ENCODE measurements around the gene EREG. TPM values are rescaled to one million over a fixed set of nuclear protein-coding genes. Genes with fewer than 3 reads are reported as not detected.

EREG gene
- total and polyA plus RNA-seq, 10 of the 15 experiments (the other 5 are each of a cell fraction or from before 2014, with no cell fraction given), result not detected

GRCh38 chr4:74315376-74315775 lies 49.6 kb upstream of the EREG start:
- CTCF ChIA-PET, result interaction anchor here (0.5 to 7.1 kb wide), 4 partner anchors 85 to 361 kb away, joined by 3 to 55 read pairs (median 12); no protein-coding TSS in a partner anchor
- in situ Hi-C loops (cut with MboI) (no loop called here), intact Hi-C loops (cut with micrococcal nuclease; ENCODE audit: unreplicated experiment) (no loop called here)

GRCh38 chr4:74316397-74316796 lies 48.5 kb upstream of the EREG start:
- Histone ChIP-seq H4K20me1 (ENCODE audit: control insufficient read depth, insufficient read depth) (no peaks in the 10 kb centered on the region), H2AFZ (ENCODE audit: control insufficient read depth, low read depth, low read length) (no peak overlapping the region), H3K9ac (ENCODE audit: control insufficient read depth, insufficient read depth, low read length) (no peak overlapping the region), H3K9me3 (replicated peaks; ENCODE audit: control insufficient read depth, insufficient read depth, low read length) (no peaks in the 10 kb centered on the region), H3K4me2 (ENCODE audit: control insufficient read depth, insufficient read depth) (no peak overlapping the region), H3K79me2 (ENCODE audit: control insufficient read depth, insufficient read depth, low read length) (no peaks in the 10 kb centered on the region), H3K27ac (ENCODE audit: control insufficient read depth, insufficient read depth) (no peak overlapping the region), H3K4me3 (no peak overlapping the region), H3K4me1 (ENCODE audit: control insufficient read depth, insufficient read depth, low read length) (peaks cover 9% of the 10 kb centered on the region), H3K27me3 (replicated peaks in 1 of 2; ENCODE audit: control insufficient read depth in 2 of 2, insufficient read depth in 2 of 2, low read length in 1 of 2) (no peaks in the 10 kb centered on the region), H3K36me3 (ENCODE audit: control insufficient read depth in 2 of 2, insufficient read depth in 2 of 2, low read length in 1 of 2) (no peaks in the 10 kb centered on the region)
- ChIA-PET RAD21 (ENCODE audit: unreplicated experiment) (interaction anchor here (0.7 to 2.0 kb wide), 3 partner anchors 10 to 136 kb away, joined by 3 to 7 read pairs (median 6); no protein-coding TSS in a partner anchor), CTCF (interaction anchor here (0.6 to 7.1 kb wide), 4 partner anchors 88 to 360 kb away, joined by 3 to 55 read pairs (median 12); no protein-coding TSS in a partner anchor), SMC1A (ENCODE audit: uncharacterized antibody, unreplicated experiment) (interaction anchor here (0.6 to 3.2 kb wide), 4 partner anchors 88 to 751 kb away, joined by 3 to 13 read pairs (median 5); no protein-coding TSS in a partner anchor), POLR2A (no interaction called here)
- intact Hi-C loops (cut with micrococcal nuclease; ENCODE audit: unreplicated experiment), result no loop called here
- ATAC-seq, result no peak
- FAIRE-seq, result no peak
- BruUV-seq (replicated peaks), result no TSS peak
- no peak for TF ChIP-seq TCF3 (IDR thresholded peaks at IDR 0.05; ENCODE audit: borderline replicate concordance, insufficient read depth, low read depth, low read length)
- TF ChIP-seq SUPT20H (IDR thresholded peaks at IDR 0.05; ENCODE audit: borderline replicate concordance, control insufficient read depth, low read depth, low read length), result no peak
- TF ChIP-seq USF2 (IDR thresholded peaks at IDR 0.05; ENCODE audit: borderline replicate concordance, low read depth, low read length), result no peak
- no peak for DNase-seq (ENCODE audit: low read depth, low spot score)
- 66% methylated on average over 2 of the region's 2 CpGs for WGBS (ENCODE audit: insufficient coverage, insufficient replicate concordance, low lambda C conversion rate, missing lambda C conversion rate)
- in situ Hi-C loops (cut with MboI), result no loop called here

More at GRCh38 chr4:74315376-74315775, 49.6 kb upstream of the EREG start:
- H3K27ac ChIP-seq (ENCODE audit: control insufficient read depth, insufficient read depth), result no peak overlapping the region
- TF ChIP-seq RAD51 (IDR thresholded peaks at IDR 0.05), result no peak
- no peak for TF ChIP-seq HDAC6 (IDR thresholded peaks at IDR 0.05; ENCODE audit: unreplicated experiment)
- ChIA-PET POLR2A (no interaction called here), SMC1A (ENCODE audit: uncharacterized antibody, unreplicated experiment) (interaction anchor here (0.7 to 1.2 kb wide), 3 partner anchors 127 to 1355 kb away, joined by 3 to 5 read pairs (median 4); no protein-coding TSS in a partner anchor), RAD21 (ENCODE audit: unreplicated experiment) (interaction anchor here (2.0 kb wide), 1 partner anchor 126 kb away, joined by 6 read pairs; no protein-coding TSS in a partner anchor)
- no TSS peak for BruUV-seq (replicated peaks)
- ATAC-seq (no peak), FAIRE-seq (no peak), DNase-seq (ENCODE audit: low read depth, low spot score) (no peak)
- no peak overlapping the region for H3K9ac ChIP-seq (ENCODE audit: control insufficient read depth, insufficient read depth, low read length)
- H3K4me2 ChIP-seq (ENCODE audit: control insufficient read depth, insufficient read depth), result no peak overlapping the region
- H3K27me3 ChIP-seq (replicated peaks in 1 of 2; ENCODE audit: control insufficient read depth in 2 of 2, insufficient read depth in 2 of 2, low read length in 1 of 2), result no peaks in the 10 kb centered on the region
- no peaks in the 10 kb centered on the region for H3K79me2 ChIP-seq (ENCODE audit: control insufficient read depth, insufficient read depth, low read length)
- H3K4me1 ChIP-seq (ENCODE audit: control insufficient read depth, insufficient read depth, low read length), result peaks cover 9% of the 10 kb centered on the region
- no peaks in the 10 kb centered on the region for H3K36me3 ChIP-seq (ENCODE audit: control insufficient read depth in 2 of 2, insufficient read depth in 2 of 2, low read length in 1 of 2)
- no peak overlapping the region for H3K4me3 ChIP-seq
- H3K9me3 ChIP-seq (replicated peaks; ENCODE audit: control insufficient read depth, insufficient read depth, low read length), result no peaks in the 10 kb centered on the region
- 60% methylated on average over 5 of the region's 5 CpGs for WGBS (ENCODE audit: insufficient coverage, insufficient replicate concordance, low lambda C conversion rate, missing lambda C conversion rate)
- H4K20me1 ChIP-seq (ENCODE audit: control insufficient read depth, insufficient read depth), result no peaks in the 10 kb centered on the region
- no peak overlapping the region for H2AFZ ChIP-seq (ENCODE audit: control insufficient read depth, low read depth, low read length)

All from GM12878 (cell line).